GM21737 (cell line): Measurements from ENCODE around the gene SLC36A2.
A peak's percentile ranks its signal among the peaks of the same experiment; 100 is the strongest.

Source experiments
- ATAC-seq: cut with Tn5 transposase; IDR thresholded peaks from one replicate; pipeline ENCODE4 v1.9.1; 2021; ENCODE audit warnings: mild to moderate bottlenecking, moderate library complexity; ENCODE audit not compliant: unreplicated experiment

The SLC36A2 gene

DNA sequence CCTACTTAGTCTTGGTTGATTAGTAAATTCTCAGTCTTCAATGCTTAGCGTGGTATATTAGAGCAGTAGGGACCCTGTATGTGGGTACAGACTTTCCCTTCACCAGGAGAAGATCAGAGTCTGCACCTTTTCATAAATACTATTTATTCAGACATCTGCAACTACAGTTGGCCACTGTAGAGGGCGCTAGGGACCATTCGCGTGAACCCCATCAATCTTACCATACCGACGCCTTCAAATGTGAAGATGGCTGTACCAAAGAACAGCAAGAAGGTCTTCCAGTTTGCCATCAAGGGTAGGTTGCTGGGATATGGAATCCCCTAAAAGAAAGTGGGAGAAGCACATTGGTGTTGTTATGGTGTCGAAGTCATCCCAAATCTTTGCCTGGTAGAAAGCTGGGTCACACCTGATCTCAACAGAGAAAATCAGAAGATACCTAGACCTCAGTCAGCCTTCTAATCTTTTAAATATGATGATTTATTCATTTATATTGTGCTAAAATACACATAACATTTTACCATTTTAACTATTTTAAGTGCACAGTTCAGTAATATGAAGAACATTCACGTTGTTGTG, 62.9 kb downstream of the SLC36A2 start:
- no peak for ATAC-seq

DNA sequence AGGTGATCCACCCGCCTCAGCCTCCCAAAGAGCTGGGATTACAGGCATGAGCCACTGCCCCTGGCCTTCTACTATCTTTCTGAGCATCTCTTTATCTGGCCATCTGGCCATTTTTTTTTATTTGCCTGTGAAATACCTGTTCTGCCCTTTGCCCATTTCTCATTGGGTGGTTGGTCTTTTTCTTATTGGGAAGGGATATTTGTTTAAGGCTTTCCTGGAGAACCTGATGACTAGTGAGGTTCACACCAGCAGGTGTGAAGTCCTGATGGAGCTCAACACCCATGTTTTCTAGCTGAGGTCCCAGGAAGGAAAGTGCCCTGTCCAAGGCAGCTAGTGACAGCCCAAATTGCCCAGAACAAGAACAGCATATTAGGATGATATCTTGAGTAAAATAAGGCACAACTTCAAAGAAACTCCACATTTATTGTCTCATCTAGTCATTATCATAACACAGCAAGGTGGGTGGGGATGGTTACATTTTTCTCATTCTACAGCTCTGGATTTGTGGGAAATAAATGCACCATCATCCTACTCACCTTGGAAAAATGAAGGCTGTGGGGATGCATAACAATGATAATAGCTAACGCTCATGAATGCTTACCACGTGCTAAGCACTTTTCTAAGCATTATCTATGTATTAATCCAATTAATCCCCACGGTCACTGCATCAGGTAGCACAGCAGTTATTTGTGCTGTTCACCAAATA, 64.1 kb downstream of the SLC36A2 start:
- no peak for ATAC-seq

DNA sequence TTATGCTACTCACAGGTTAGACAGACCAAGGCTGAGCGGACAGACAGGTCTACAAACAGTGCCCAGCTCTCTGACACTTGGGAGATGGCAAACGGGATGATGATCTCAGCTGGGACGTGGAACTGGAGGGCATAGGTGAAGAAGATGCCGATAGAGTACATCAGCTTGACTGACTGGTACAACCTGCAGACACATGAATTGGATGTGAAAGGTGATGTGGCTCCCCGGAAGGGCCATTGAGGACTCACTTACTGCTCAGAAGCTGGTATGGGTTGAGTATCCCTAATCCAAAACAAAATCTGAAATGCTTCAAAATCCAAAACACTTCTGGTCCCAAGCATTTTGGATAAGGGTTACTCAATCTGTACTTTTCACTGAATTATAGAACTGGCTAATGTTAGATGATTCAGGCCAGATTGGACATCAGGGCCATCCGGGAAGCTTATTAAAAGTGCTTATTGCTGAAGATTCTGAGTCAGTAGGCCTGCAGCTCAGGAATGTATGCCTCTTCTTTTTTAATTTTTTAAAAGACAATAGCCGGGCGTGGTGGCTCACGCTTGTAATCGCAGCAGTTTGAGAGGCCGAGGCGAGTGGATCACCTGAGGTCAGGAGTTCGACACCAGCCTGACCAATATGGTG, 66.2 kb downstream of the SLC36A2 start:
- no peak for ATAC-seq

DNA sequence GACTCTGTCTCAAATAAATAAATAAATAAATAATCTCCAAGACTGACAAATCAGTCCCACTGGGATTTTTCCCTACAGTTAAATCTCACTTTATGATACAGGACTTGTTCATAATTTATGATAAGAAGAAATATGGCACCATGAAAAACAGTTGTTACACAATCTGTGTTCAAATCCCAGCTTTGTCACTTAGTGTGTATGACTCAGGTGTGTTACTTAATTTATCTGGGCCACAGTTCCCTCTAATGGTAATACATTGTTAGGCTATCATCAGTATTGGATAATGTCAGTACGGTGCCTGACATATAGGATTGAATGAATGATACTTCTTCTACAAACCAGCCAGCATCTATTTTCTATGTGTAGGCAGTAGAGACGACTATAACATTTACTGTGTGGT, 66.9 kb downstream of the SLC36A2 start:
- ATAC-seq = no peak

DNA sequence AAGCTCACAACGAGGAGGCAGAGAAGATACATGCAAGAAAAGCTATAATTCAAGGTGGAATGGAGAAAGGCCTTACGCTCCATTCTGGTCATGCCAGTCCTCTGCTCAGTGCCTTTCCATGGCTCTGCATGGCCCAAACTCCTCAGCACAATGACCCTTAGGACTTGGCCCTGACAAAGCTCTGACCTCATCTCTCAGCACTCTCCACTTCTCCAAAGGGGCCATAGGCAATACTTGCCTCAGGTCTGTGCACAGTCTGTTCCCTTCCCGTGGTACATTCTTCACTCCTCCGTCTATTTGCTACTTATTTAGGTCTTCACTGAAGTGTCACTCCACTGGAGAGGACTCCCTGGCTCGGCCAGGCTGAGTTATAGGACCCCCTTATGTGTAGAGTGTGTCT, 68.5 kb downstream of the SLC36A2 start:
- no peak for ATAC-seq

DNA sequence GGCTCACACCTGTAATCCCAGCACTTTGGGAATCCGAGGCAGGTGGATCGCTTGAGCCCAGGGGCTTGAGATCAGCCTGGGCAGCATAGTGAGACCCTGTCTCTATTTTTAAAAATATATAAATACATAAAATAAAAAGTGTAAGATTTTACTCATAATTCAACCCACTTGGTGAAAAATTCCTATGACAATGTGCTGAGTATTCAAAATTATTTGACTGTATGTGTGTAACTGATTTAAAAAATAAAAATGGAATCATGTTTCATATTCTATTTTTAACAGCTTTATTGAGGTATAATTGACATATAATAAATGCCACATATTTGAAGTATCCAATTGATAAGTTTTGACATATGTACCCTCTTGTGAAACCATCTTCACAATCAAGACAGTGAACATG, 71.6 kb downstream of the SLC36A2 start:
- ATAC-seq = no peak

DNA sequence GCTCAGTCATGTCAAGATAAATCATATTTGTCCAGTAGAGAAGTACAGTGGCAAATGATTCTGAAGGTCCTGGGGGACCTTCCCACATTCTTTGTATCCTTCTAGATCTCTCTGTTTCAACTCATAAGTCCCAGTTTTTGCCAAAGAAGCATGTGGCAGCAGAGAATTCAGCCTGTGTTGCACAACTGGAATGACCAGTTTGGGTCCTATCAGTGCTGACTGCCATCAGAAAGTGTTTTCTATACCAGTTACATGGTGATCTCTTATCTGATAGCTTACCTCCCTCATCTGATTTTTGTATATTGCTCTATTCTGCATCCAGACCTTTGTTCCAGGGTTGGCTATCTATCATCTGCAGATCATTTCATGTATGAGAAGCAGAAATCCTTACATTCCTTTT, 72.7 kb downstream of the SLC36A2 start:
- no peak for ATAC-seq

DNA sequence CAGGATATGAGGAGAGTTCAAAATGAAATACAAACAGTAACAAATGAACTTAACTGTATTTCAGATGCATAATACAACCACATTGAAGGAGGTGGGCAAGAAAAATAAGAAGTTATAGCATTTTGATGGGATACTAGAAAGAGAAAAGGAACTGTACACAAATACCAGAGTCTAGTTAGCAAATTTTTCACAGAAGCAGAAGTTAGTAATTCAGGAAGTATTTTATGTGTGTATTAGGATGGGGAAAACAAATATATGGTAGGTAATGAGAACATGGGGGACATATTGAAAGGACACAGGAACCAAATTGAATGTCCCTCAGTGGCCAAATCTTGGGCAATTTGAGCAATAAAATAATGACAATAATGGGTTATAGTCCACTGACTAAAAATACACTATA, 76.0 kb downstream of the SLC36A2 start:
- no peak for ATAC-seq

DNA sequence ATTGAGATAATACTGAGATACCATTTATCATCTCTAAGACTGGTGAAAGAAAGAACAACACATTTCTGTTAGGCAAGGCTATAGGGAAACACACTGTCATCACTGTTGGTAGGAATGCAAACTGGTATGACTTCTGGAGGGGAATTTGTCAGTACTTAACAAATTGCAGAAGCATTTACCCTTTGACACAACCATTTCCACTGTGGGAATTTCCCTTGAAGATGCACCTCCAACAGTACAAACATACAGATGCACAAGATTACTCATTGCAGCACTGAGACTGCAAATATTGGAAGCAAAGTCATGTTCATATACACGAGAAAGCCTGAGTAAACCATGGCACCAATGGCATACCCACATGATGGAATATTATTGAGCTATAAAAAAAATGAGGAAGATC, 76.8 kb downstream of the SLC36A2 start:
- peak; percentile 82 for ATAC-seq

DNA sequence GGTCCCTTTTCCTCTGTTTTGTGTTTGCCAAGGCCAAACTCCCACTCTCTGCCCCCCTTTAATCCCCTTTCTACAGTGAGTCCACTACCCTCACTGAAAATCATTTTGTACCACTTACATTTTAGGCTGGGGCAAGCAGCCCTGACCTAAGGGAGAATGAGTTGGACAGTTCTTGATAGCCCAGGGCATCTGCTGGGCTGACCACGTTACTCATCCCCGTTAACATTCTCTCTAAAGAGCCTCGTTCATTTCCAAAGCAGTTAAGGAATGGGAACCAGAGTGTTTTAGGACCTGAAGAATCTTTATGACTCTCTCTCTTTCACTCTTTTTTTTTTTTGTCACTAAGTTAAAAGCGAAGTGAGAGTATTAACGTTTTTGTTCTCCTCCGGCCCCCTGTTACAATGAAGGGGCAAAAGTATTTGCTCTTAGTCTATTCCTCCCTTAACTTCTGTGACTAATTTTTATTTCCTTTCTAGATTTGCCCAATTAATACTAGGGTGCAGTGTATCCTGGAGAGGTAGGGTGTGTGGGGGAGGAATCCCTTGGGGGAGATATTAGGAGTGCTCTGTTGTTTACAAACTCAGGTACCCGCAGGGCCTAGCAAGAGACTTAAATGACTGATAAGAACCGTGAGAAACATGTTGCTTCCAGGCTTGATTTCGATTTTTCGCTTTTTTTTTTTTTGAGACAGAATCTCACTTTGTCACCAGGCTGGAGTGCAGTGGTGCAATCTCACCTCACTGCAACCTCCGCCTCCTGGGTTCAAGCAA, 79.7 kb downstream of the SLC36A2 start:
- no peak for ATAC-seq
